Subcutaneous adipose tissue (tissue), 4 donors: Measurements from ENCODE around the gene CD247. TPM values are rescaled to one million over a fixed set of nuclear protein-coding genes. Genes with fewer than 3 reads are reported as not detected.

Source experiments
- CTCF ChIP-seq: fragments of 450-650 bp; IDR thresholded peaks from one replicate; pipeline ENCODE4 v1.5.1; 2016; ENCODE audit warnings: low read depth, mild to moderate bottlenecking, control low read depth, antibody characterized with exemption, moderate library complexity
- total RNA-seq, 4 donors: library from RNA; depleted of rRNA; stranded (reverse); fragments of >200 nt; gene quantifications; one replicate each; pipeline ENCODE4 v1.1.0, GENCODE V29; 2016

CD247 gene
- total RNA-seq, 4 donors from 2014 or later = 1.3 to 3.4 (median 2.1) TPM

- no peak for TF ChIP-seq CTCF
Measured at GRCh38 chr1:167473761-167474160, 44.6 kb downstream of the CD247 start.

DNA sequence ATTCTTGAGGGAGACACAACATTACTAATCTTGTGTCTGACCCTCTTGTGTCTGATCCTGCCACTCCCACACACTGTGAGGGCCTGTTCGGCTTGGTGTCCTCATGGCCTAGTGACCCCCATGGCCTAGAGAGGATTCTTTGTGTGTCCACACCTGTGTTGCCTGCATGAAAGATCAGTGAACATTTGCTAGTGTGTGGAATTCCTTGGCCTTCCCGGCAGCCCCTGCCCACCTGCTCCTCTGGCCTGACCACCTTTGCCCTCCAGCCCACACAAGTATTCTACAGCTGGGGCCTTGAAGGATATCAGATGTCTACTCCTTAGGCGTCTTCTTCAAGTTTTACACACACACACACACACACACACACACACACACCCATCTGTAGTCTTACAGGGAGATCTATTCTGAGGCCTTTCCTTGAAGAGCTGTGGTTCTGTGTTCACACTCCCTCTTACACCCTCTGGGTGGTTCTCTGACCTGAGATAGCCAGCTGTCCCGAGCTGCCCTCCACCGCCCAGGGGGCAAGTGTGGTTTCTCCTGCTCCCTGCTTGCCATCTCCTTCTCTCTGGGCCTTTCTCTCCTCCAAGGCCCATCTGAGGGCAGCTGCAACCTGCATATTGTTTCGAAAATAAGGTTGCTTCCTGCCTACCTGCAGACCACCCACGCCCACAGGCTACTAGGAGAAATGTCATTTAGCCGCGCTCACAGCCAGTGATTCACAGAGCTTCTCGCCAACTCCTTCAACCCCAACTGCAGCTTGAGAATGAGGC lies 45.4 kb downstream of the CD247 start:
- no peak for TF ChIP-seq CTCF

- no peak for TF ChIP-seq CTCF
Measured at GRCh38 chr1:167471568-167471967, 46.8 kb downstream of the CD247 start.

- TF ChIP-seq CTCF = no peak
Measured at GRCh38 chr1:167469280-167469965, 48.9 kb downstream of the CD247 start.

GRCh38 chr1:167467752-167468151 lies 50.6 kb downstream of the CD247 start:
- no peak for TF ChIP-seq CTCF

DNA sequence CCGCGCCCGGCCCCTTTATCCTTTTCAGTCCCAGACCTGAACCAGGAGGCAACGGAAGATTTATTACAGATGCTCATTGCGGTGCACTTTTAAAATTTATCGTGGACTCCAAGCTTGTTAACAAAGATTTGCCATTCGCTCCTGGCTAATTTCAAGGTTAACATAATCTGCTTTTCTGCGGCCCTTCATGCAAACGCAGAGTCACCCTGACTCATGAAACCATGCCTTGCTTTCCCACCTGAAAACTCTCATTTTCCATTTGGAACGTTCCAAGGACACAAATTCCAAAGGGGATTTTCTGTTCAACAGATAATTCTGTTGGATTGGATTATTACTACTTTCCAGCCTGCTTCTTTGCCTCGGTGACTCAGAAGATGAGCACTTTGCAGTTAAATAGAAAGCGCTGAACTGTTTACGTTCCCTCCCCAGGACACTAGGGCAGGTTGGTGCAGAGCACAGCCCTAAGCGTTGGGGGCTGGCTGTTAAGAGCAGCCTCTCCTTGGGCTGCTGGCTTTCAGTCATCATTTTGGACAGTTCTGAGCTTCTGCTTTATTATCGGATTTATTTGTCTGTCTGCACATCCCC lies 51.1 kb downstream of the CD247 start:
- no peak for TF ChIP-seq CTCF

DNA sequence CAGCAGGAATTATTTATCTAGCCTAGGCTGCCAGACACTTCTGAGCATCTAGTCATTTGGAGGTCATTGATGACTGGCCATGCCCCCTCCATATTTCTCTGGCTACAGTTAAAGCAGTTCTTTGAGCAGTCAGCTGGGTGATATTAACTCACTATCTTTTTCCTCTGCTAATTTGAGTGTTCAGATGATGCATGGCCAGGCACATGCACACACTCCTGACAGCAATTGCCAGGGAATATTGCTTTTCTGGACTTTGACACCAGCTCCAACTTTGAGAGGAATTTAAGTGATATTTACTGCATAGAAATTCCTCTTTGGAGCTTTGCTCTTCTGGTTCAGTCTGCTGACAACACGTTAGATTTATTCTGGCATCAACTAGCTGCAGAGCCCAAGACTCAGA lies 52.6 kb downstream of the CD247 start:
- no peak for TF ChIP-seq CTCF
